Chondrocyte (in vitro differentiated cells): ENCODE data around the gene MT1G. TPM values are rescaled to one million over a fixed set of nuclear protein-coding genes. Genes with fewer than 3 reads are reported as not detected.
A peak's percentile ranks its signal among the peaks of the same experiment; 100 is the strongest.

Experiments used
- DNase-seq: peaks from one replicate; pipeline ENCODE4 v3.0.0; 2021; ENCODE audit warnings: mixed read lengths, low spot score
- H3K27ac Mint-ChIP-seq: one replicate; pipeline ENCODE4 v1.8.0; 2021; ENCODE audit warnings: mild to moderate bottlenecking, moderate library complexity, mixed read lengths; ENCODE audit not compliant: unreplicated experiment
- H3K27me3 Mint-ChIP-seq: 2 replicates; pipeline ENCODE4 v1.8.0; 2021; ENCODE audit warnings: low read depth, mixed read lengths
- H3K36me3 Mint-ChIP-seq: 2 replicates; pipeline ENCODE4 v1.8.0; 2021; ENCODE audit warnings: low read depth, mixed read lengths
- H3K4me1 Mint-ChIP-seq: 2 replicates; pipeline ENCODE4 v1.8.0; 2021; ENCODE audit warnings: low read depth, mild to moderate bottlenecking, mixed read lengths
- H3K4me3 Mint-ChIP-seq: one replicate; pipeline ENCODE4 v1.8.0; 2021; ENCODE audit warnings: mild to moderate bottlenecking, moderate library complexity, mixed read lengths; ENCODE audit not compliant: unreplicated experiment
- H3K9me3 Mint-ChIP-seq: 2 replicates; pipeline ENCODE4 v1.8.0; 2021; ENCODE audit warnings: low read depth, mixed read lengths
- total RNA-seq: library from RNA; stranded (reverse); gene quantifications from 3 replicates; pipeline ENCODE4 v1.2.1, GENCODE V29; 2021
- TF ChIP-seq, protein P1 (sequence below): fragments of 200-600 bp; sonication (generic); IDR thresholded peaks from 2 replicates; pipeline ENCODE4 v1.5.0; 2021; ENCODE audit warnings: antibody characterized with exemption, mild to moderate bottlenecking, moderate library complexity

MT1G gene
- total RNA-seq, 1 donor from 2014 or later = 1.1 TPM

DNA sequence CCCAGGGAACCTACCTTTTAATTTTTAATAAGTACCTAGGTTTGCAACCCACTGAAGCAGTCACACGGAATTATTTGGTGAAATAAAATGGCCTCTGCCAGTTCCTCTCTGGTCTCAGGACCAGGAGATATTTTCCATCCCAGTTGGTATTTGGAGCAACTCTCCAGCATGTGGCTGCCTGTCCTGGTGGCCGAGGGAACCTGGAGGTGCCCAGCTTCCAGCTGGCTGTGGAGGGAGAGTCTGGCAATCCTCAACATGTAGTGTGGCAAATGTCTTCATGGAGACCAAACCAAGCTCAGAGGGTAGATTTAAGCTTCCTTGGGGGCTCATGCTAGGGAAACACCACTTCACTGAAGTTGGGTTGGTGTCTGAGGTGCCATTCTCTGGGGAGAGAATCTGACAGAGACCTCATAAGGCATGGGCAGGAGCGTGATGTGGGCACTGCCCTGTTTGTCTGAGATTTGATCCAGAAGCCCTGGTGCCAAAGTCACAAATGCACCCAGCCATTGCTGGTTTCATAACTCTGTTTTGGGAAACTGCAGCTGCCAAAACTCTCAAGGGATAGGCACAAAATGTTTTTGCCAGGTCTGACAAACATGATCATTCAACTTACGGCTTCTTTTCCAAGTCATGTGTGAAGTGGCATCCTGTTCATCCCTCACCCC lies 17.2 kb upstream of the MT1G start:
- Mint-ChIP-seq H3K9me3 (peaks cover 15% of the 10 kb centered on the region), H3K4me1 (peaks cover 45% of the 10 kb centered on the region), H3K4me3 (no peak overlapping the region), H3K27me3 (no peaks in the 10 kb centered on the region), H3K27ac (no peak overlapping the region), H3K36me3 (peaks cover 8% of the 10 kb centered on the region)
- no peak for DNase-seq
- TF ChIP-seq, protein P1, sequence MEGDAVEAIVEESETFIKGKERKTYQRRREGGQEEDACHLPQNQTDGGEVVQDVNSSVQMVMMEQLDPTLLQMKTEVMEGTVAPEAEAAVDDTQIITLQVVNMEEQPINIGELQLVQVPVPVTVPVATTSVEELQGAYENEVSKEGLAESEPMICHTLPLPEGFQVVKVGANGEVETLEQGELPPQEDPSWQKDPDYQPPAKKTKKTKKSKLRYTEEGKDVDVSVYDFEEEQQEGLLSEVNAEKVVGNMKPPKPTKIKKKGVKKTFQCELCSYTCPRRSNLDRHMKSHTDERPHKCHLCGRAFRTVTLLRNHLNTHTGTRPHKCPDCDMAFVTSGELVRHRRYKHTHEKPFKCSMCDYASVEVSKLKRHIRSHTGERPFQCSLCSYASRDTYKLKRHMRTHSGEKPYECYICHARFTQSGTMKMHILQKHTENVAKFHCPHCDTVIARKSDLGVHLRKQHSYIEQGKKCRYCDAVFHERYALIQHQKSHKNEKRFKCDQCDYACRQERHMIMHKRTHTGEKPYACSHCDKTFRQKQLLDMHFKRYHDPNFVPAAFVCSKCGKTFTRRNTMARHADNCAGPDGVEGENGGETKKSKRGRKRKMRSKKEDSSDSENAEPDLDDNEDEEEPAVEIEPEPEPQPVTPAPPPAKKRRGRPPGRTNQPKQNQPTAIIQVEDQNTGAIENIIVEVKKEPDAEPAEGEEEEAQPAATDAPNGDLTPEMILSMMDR = no peak

DNA sequence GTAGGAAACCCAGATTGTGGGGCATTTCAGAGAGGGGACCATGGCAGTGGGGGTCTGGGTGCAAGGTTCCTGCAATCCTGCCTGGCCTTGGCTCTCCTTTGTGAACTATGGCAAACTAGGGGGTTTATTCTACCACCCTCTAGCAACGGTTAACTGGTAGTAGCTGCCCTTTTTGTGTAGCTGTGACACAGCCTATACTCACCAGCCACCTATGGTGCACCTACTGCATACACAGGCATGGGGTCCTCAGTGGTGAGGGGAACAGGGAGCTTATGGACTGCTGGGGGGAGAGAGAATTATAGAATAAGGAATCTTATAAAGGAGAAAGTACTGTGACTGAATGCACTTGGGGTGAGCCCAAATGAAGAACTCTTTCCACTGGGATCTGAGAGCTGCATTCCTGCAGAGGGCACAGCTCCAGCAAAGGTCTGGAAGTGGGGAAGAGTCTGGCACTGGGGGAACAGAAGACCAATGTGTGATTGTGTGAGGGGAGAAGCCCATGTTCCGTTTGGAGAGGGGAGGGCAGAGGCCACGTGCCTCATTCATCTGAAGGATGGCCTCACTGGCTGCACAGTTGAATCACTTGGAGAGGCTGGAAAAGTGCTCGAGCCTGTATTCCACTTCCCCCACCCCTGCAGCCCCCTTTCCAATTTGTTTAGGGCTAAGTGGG lies 16.5 kb upstream of the MT1G start:
- no peak overlapping the region for H3K27ac Mint-ChIP-seq
- H3K36me3 Mint-ChIP-seq = peaks cover 8% of the 10 kb centered on the region
- peaks cover 15% of the 10 kb centered on the region for H3K9me3 Mint-ChIP-seq
- no peak overlapping the region for H3K4me3 Mint-ChIP-seq
- H3K27me3 Mint-ChIP-seq = no peaks in the 10 kb centered on the region
- H3K4me1 Mint-ChIP-seq = peaks cover 40% of the 10 kb centered on the region
- TF ChIP-seq, protein P1 = no peak
- DNase-seq = no peak

DNA sequence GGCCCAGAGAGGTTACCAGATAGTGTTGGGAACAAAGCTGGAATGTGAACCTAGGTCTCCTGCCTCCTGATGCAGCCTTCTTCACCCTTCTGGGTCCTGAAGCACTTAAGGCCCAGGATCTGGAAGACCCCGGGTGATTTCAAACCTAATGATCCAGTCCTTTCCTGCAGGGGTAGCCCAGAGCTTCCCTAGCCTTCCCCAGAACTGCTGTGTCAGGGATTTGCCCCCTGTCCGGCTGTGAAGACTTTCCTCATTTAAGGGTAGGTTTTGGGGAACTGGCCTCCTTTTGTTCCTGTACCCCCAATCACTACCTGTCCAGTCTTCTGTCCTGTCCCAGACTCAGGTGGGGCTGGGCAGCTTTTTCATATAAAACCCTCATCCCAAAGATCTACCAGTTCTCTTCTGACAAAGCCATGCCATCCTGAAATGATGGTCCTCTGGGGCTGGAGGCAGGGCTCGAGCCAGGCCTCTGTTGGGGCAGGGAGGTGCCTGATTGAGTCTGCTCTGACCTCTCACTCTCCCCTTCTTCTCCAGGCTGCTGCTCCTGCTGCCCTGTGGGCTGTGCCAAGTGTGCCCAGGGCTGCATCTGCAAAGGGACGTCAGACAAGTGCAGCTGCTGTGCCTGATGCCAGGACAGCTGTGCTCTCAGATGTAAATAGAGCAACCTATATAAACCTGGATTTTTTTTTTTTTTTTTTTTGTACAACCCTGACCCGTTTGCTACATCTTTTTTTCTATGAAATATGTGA lies 15.7 kb upstream of the MT1G start:
- peaks cover 33% of the 10 kb centered on the region for H3K4me1 Mint-ChIP-seq
- H3K36me3 Mint-ChIP-seq = peaks cover 8% of the 10 kb centered on the region
- TF ChIP-seq, protein P1 = no peak
- peaks cover 15% of the 10 kb centered on the region for H3K9me3 Mint-ChIP-seq
- H3K27me3 Mint-ChIP-seq = no peaks in the 10 kb centered on the region
- peak overlapping the region; percentile 85 for H3K4me3 Mint-ChIP-seq
- no peak overlapping the region for H3K27ac Mint-ChIP-seq
- no peak for DNase-seq

DNA sequence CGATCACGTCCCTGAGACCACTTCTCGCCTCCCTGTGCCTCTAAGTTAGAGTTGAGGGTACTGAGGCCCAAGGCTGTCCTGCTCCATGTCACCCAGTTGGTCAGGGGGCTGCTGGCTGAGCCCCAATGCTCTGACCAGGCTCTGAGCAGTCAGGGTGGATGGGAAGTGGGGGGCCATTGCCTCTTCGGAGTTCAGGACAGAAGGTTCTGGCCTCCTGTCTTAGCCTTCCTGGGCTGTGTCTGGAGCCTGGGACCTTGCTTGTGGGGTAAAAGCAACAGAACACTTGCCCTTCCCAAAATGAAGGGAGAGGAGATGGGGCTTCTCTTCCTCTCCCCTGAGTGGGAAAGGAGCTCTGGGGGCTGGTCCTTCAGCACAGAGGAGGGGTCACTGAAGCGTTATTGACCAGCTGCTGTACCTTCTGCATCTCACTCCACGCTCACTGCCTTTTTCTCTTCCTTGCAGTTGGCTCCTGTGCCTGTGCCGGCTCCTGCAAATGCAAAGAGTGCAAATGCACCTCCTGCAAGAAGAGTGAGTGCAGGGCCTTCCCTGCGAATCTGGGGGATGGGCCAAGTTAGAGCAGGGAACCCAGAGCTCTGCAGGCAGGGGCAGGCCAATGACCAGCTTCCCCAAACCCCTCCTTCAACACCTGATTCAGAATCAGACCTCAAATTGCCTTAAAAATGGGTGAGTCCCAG lies 15.0 kb upstream of the MT1G start:
- H3K4me1 Mint-ChIP-seq = peaks cover 30% of the 10 kb centered on the region
- DNase-seq = no peak
- H3K9me3 Mint-ChIP-seq = peaks cover 11% of the 10 kb centered on the region
- TF ChIP-seq, protein P1 = no peak
- H3K27me3 Mint-ChIP-seq = no peaks in the 10 kb centered on the region
- no peak overlapping the region for H3K27ac Mint-ChIP-seq
- peaks cover 7% of the 10 kb centered on the region for H3K36me3 Mint-ChIP-seq
- H3K4me3 Mint-ChIP-seq = peak overlapping the region; percentile 85
